IPS-NIHi7 (cell line): ENCODE measurements around the gene SEC22C.

Source experiments
- DNase-seq: peaks from one replicate; pipeline ENCODE4 v3.0.0; 2012; ENCODE audit warnings: mixed read lengths; ENCODE audit errors: extremely low spot score

Gene SEC22C

DNA sequence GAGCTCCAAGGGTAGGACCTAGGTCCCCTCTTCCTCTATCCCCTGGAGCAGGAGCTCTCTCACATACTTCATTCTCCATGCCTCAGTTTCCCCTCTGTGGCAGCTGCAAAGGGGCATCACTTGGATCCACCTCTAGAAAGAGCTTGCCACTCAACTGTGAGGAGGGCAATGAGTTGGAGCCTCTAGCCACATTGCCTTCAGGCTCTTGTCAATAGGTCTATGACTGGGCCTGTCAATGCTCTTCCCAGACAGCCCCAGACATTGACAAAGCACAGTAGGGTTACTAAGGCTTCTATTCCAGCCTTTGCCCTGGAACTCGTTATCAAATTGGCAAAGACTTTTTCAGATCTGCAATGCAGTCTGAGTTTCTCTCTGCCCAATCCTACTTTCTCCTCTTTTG, 83.7 kb downstream of the SEC22C start:
- no peak for DNase-seq
